T-cell (primary cell): ENCODE measurements around the gene POLQ. TPM values are rescaled to one million over a fixed set of nuclear protein-coding genes. Genes with fewer than 3 reads are reported as not detected.

ENCODE experiments used
- ATAC-seq, 4 experiments: fragments of 200-7000 bp in 3 of 4; fragments of 150-1000 bp in 1 of 4; cut with Tn5 transposase; replicated peaks in 1 of 4; 1 replicate in 3 of 4; 2 replicates in 1 of 4; pipeline ENCODE4 v1.10.0; 2021; ENCODE audit warnings: moderate library complexity in 3 of 4, mild to moderate bottlenecking in 2 of 4, moderate number of reproducible peaks in 1 of 4
- CTCF ChIA-PET, 2 donors: fragments of 300-600 bp; sonication (Branson Sonifier 250); formaldehyde crosslinking; loops; one replicate each; lab custom pipeline; 2022; ENCODE audit warnings: antibody characterized with exemption in 2 of 2; lab: Charles Lee
- POLR2A ChIA-PET, 2 donors: fragments of 300-600 bp; sonication (Branson Sonifier 250); formaldehyde crosslinking; loops; one replicate each; lab custom pipeline; 2022; ENCODE audit warnings: antibody characterized with exemption in 2 of 2; lab: Charles Lee
- DNase-seq, 35 experiments: peaks; one replicate each; pipeline versions ENCODE4 v3.0.0 to v3.0.0-alpha.2; 2013 to 2023
- H3K27ac ChIP-seq: one replicate; pipeline ENCODE4 v1.5.1; 2013; ENCODE audit warnings: low read length
- H3K27me3 ChIP-seq, 2 experiments: replicated peaks in 1 of 2; 1 replicate in 1 of 2; 2 replicates in 1 of 2; pipeline versions ENCODE4 v1.6.1 to v1.7.0; 2013; ENCODE audit warnings: low read length in 1 of 2, mixed read lengths in 1 of 2; ENCODE audit not compliant: control insufficient read depth in 2 of 2, insufficient read depth in 2 of 2; ENCODE audit errors: extremely low read depth in 1 of 2
- H3K36me3 ChIP-seq, 2 donors: 1 replicate in 1 of 2; 2 replicates in 1 of 2; pipeline versions ENCODE4 v1.6.1 to v1.7.0; 2013; ENCODE audit warnings: low read length in 1 of 2; ENCODE audit not compliant: control insufficient read depth in 2 of 2, insufficient read depth in 1 of 2; ENCODE audit errors: extremely low read depth in 1 of 2
- H3K4me1 ChIP-seq, 2 experiments: 1 replicate in 1 of 2; 2 replicates in 1 of 2; pipeline versions ENCODE4 v1.6.1 to v1.7.0; 2013; ENCODE audit warnings: low read length in 2 of 2, mixed read lengths in 1 of 2; ENCODE audit not compliant: insufficient read depth in 2 of 2, control insufficient read depth in 1 of 2; ENCODE audit errors: extremely low read depth in 1 of 2
- H3K4me3 ChIP-seq, 2 donors: 1 replicate in 1 of 2; 2 replicates in 1 of 2; pipeline versions ENCODE4 v1.5.1 to v1.7.0; 2013; ENCODE audit warnings: mild to moderate bottlenecking in 2 of 2, low read length in 1 of 2, moderate library complexity in 1 of 2; ENCODE audit not compliant: control insufficient read depth in 1 of 2; ENCODE audit errors: extremely low read depth in 1 of 2
- H3K9me3 ChIP-seq: 2 replicates; pipeline ENCODE4 v1.7.0; 2013
- H3K27ac Mint-ChIP-seq, 2 donors: one replicate each; pipeline ENCODE4 v1.8.0; 2020 to 2021; ENCODE audit warnings: mild to moderate bottlenecking in 2 of 2, mixed read lengths in 2 of 2
- H3K27me3 Mint-ChIP-seq, 2 donors: one replicate each; pipeline ENCODE4 v1.8.0; 2021 to 2022; ENCODE audit warnings: mixed read lengths in 2 of 2
- H3K36me3 Mint-ChIP-seq: one replicate; pipeline ENCODE4 v1.8.0; 2021; ENCODE audit warnings: mixed read lengths
- H3K4me1 Mint-ChIP-seq, 3 donors: one replicate each; pipeline ENCODE4 v1.8.0; 2020 to 2022; ENCODE audit warnings: mixed read lengths in 3 of 3, mild to moderate bottlenecking in 1 of 3
- H3K4me3 Mint-ChIP-seq, 3 donors: one replicate each; pipeline ENCODE4 v1.8.0; 2020 to 2022; ENCODE audit warnings: mild to moderate bottlenecking in 3 of 3, mixed read lengths in 3 of 3, moderate library complexity in 3 of 3
- H3K9me3 Mint-ChIP-seq, 3 donors: one replicate each; pipeline ENCODE4 v1.8.0; 2020 to 2022; ENCODE audit warnings: mixed read lengths in 3 of 3
- WGBS: methylation state at CpG from one replicate; pipeline ENCODE4 v1.1.5; 2013; ENCODE audit warnings: missing lambda C conversion rate; ENCODE audit not compliant: insufficient coverage; 5-methylcytosine and 5-hydroxymethylcytosine counted together
- total RNA-seq, 35 experiments: library from RNA in 6 of 35; stranded (reverse) in 6 of 35; fragments of 120-200 nt in 1 of 35; gene quantifications; one replicate each; pipeline versions ENCODE4 v1.2.1 to v1.2.4 and lab custom pipeline; 2013 to 2026

Gene POLQ
- total RNA-seq, 5 donors from 2014 or later (not counting 1 experiment from before 2014, with no cell fraction given), result 0.23 to 1.1 (median 0.47) TPM

DNA sequence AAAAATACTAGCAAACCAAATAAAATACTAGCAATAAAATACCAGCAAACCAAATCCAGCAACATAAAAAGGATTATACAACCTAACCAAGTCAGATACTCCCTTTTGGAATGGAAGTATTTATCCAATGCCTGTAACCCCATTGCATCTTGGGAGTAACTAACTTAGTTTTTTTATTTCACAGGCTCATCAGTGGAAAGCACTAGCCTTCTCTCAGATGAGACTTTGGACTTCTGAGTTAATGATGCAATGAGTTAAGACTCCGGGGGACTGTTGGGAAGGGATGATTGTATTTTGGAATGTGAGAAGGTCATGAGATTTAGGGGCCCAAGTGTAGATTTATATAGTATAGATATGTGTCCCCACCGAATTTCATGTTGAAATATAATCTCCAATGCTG lies 41.2 kb downstream of the POLQ start:
- H3K27me3 ChIP-seq, result no peaks in the 10 kb centered on the region
- H3K4me1 Mint-ChIP-seq, result no peaks in the 10 kb centered on the region
- ATAC-seq (no peak), DNase-seq (no peak)
- no peaks in the 10 kb centered on the region for H3K4me1 ChIP-seq
- H3K27ac ChIP-seq, result no peak overlapping the region
- no peaks in the 10 kb centered on the region for H3K36me3 ChIP-seq
- ChIA-PET POLR2A (no interaction called here), CTCF (interaction anchor here in 1 of 2 donors (0.6 kb wide), 1 partner anchor 577 kb away, joined by 3 read pairs; no protein-coding TSS in a partner anchor)
- H3K36me3 Mint-ChIP-seq, result no peaks in the 10 kb centered on the region
- 100% methylated on average over 1 of the region's 2 CpGs for WGBS
- no peaks in the 10 kb centered on the region for H3K27me3 Mint-ChIP-seq
- H3K27ac Mint-ChIP-seq, result no peak overlapping the region
- H3K4me3 Mint-ChIP-seq, result no peak overlapping the region
- H3K4me3 ChIP-seq, result no peak overlapping the region
- no peaks in the 10 kb centered on the region for H3K9me3 Mint-ChIP-seq
- H3K9me3 ChIP-seq, result no peaks in the 10 kb centered on the region

DNA sequence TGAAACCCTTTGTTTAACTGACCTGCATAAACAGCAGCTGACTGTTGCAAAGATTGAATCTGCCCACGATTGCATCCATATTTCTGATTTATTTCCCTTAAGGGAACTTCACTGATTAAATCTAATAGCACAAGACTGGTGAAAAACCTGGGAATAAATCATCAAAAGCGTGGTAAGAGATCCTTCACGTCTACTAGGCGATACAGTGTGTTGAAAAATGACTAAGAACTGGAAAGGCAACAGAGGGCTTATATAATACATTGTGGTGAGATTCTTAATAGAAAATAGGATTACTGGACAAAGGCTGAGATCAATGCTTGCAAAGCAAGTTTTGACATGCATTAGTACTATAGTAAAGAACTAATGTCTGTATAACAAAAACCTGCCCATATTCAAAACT lies 49.0 kb downstream of the POLQ start:
- WGBS, result no CpG with 5 or more reads among the region's 4 CpGs
- no peaks in the 10 kb centered on the region for H3K27me3 Mint-ChIP-seq
- Histone ChIP-seq H3K27ac (no peak overlapping the region), H3K4me1 (no peaks in the 10 kb centered on the region), H3K9me3 (no peaks in the 10 kb centered on the region), H3K27me3 (no peaks in the 10 kb centered on the region), H3K36me3 (no peaks in the 10 kb centered on the region), H3K4me3 (no peak overlapping the region)
- no peak for DNase-seq
- H3K4me3 Mint-ChIP-seq, result no peak overlapping the region
- ChIA-PET POLR2A (no interaction called here), CTCF (no interaction called here)
- H3K4me1 Mint-ChIP-seq, result no peaks in the 10 kb centered on the region
- H3K36me3 Mint-ChIP-seq, result no peaks in the 10 kb centered on the region
- no peak for ATAC-seq
- no peak overlapping the region for H3K27ac Mint-ChIP-seq
- no peaks in the 10 kb centered on the region for H3K9me3 Mint-ChIP-seq

DNA sequence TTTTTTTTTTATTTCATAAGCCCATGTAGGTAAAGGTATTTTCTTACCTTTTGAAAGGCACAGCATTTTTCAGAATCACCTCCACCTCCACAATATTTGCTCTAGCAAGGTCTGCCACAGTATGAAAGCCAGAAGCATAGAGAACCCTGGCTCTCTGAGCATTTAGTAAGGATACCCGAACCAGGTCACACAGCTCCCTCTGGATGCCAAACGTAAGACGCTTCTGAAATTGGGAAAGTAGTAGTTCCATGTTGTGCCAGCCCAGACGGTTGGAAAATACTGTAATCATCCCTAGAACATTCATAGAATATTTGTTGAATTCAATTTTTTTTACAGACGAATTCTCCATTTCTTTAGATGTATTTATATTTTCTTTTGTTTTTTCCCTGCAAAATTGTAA lies 52.4 kb downstream of the POLQ start:
- DNase-seq (no peak), ATAC-seq (no peak)
- Mint-ChIP-seq H3K4me3 (no peak overlapping the region), H3K27ac (no peak overlapping the region), H3K27me3 (no peaks in the 10 kb centered on the region), H3K36me3 (no peaks in the 10 kb centered on the region), H3K4me1 (no peaks in the 10 kb centered on the region), H3K9me3 (no peaks in the 10 kb centered on the region)
- no peaks in the 10 kb centered on the region for H3K4me1 ChIP-seq
- no peaks in the 10 kb centered on the region for H3K9me3 ChIP-seq
- H3K27me3 ChIP-seq, result no peaks in the 10 kb centered on the region
- ChIA-PET CTCF (interaction anchor here in 1 of 2 donors (0.6 kb wide), 1 partner anchor 29 kb away, joined by 3 read pairs; no protein-coding TSS in a partner anchor), POLR2A (no interaction called here)
- H3K27ac ChIP-seq, result no peak overlapping the region
- no peaks in the 10 kb centered on the region for H3K36me3 ChIP-seq
- no CpG with 5 or more reads among the region's 5 CpGs for WGBS
- no peak overlapping the region for H3K4me3 ChIP-seq

- no peaks in the 10 kb centered on the region for H3K9me3 Mint-ChIP-seq
- Histone ChIP-seq H3K27ac (no peak overlapping the region), H3K9me3 (no peaks in the 10 kb centered on the region), H3K4me1 (no peaks in the 10 kb centered on the region), H3K36me3 (no peaks in the 10 kb centered on the region), H3K4me3 (no peak overlapping the region), H3K27me3 (no peaks in the 10 kb centered on the region)
- no peak overlapping the region for H3K27ac Mint-ChIP-seq
- ChIA-PET POLR2A (interaction anchor here in 1 of 2 donors (0.5 kb wide), 1 partner anchor 254 kb away, joined by 3 read pairs; no protein-coding TSS in a partner anchor), CTCF (interaction anchor here (0.6 kb wide), 3 partner anchors 20 to 853 kb away, joined by 3 read pairs; no protein-coding TSS in a partner anchor)
- no peaks in the 10 kb centered on the region for H3K27me3 Mint-ChIP-seq
- H3K4me3 Mint-ChIP-seq, result no peak overlapping the region
- no peak for ATAC-seq
- no peaks in the 10 kb centered on the region for H3K36me3 Mint-ChIP-seq
- H3K4me1 Mint-ChIP-seq, result no peaks in the 10 kb centered on the region
- no peak for DNase-seq
- WGBS, result 96% methylated on average over 3 of the region's 7 CpGs
Observed at GRCh38 chr3:121491683-121492320, 54.0 kb downstream of the POLQ start.

- Mint-ChIP-seq H3K27me3 (no peaks in the 10 kb centered on the region), H3K9me3 (no peaks in the 10 kb centered on the region), H3K36me3 (no peaks in the 10 kb centered on the region), H3K4me3 (no peak overlapping the region), H3K27ac (no peak overlapping the region), H3K4me1 (no peaks in the 10 kb centered on the region)
- no CpG with 5 or more reads among the region's 6 CpGs for WGBS
- CTCF ChIA-PET, result no interaction called here
- no peak overlapping the region for H3K4me3 ChIP-seq
- no peaks in the 10 kb centered on the region for H3K9me3 ChIP-seq
- DNase-seq, result no peak
- H3K27ac ChIP-seq, result no peak overlapping the region
- no peaks in the 10 kb centered on the region for H3K4me1 ChIP-seq
- H3K36me3 ChIP-seq, result no peaks in the 10 kb centered on the region
- ATAC-seq, result no peak
- H3K27me3 ChIP-seq, result no peaks in the 10 kb centered on the region
- POLR2A ChIA-PET, result no interaction called here
Observed at GRCh38 chr3:121490161-121490560, 55.6 kb downstream of the POLQ start.

- no peak overlapping the region for H3K4me3 Mint-ChIP-seq
- H3K4me1 ChIP-seq, result no peaks in the 10 kb centered on the region
- no peaks in the 10 kb centered on the region for H3K9me3 ChIP-seq
- ChIA-PET CTCF (no interaction called here), POLR2A (no interaction called here)
- H3K4me1 Mint-ChIP-seq, result no peaks in the 10 kb centered on the region
- no peak for ATAC-seq
- no peaks in the 10 kb centered on the region for H3K27me3 ChIP-seq
- no peak for DNase-seq
- no peaks in the 10 kb centered on the region for H3K36me3 Mint-ChIP-seq
- H3K36me3 ChIP-seq, result no peaks in the 10 kb centered on the region
- no peaks in the 10 kb centered on the region for H3K9me3 Mint-ChIP-seq
- H3K4me3 ChIP-seq, result no peak overlapping the region
- no peaks in the 10 kb centered on the region for H3K27me3 Mint-ChIP-seq
- WGBS, result no CpG with 5 or more reads among the region's 2 CpGs
- no peak overlapping the region for H3K27ac ChIP-seq
- no peak overlapping the region for H3K27ac Mint-ChIP-seq
Observed at GRCh38 chr3:121488628-121489027, 57.2 kb downstream of the POLQ start.
